ENCODE data around the gene TSHZ1. TPM values are rescaled to one million over a fixed set of nuclear protein-coding genes. Genes with fewer than 3 reads are reported as not detected.

The TSHZ1 gene
- total RNA-seq, 2 donors from 2014 or later: 13.9 to 17.4 TPM

GRCh38 chr18:75317300-75317699 lies 106.7 kb downstream of the TSHZ1 start:
- no peak overlapping the region for H3K27ac ChIP-seq
- H3K36me3 ChIP-seq: no peaks in the 10 kb centered on the region
- no peak overlapping the region for H3K4me3 ChIP-seq
- H3K27me3 ChIP-seq (replicated peaks; ENCODE audit: insufficient read depth): no peaks in the 10 kb centered on the region
- no peaks in the 10 kb centered on the region for H3K9me3 ChIP-seq
- no peak for DNase-seq (ENCODE audit: low spot score)
- H3K4me1 ChIP-seq (ENCODE audit: control insufficient read depth in 1 of 2, low read depth in 2 of 2): no peaks in the 10 kb centered on the region
- TF ChIP-seq, protein P1, sequence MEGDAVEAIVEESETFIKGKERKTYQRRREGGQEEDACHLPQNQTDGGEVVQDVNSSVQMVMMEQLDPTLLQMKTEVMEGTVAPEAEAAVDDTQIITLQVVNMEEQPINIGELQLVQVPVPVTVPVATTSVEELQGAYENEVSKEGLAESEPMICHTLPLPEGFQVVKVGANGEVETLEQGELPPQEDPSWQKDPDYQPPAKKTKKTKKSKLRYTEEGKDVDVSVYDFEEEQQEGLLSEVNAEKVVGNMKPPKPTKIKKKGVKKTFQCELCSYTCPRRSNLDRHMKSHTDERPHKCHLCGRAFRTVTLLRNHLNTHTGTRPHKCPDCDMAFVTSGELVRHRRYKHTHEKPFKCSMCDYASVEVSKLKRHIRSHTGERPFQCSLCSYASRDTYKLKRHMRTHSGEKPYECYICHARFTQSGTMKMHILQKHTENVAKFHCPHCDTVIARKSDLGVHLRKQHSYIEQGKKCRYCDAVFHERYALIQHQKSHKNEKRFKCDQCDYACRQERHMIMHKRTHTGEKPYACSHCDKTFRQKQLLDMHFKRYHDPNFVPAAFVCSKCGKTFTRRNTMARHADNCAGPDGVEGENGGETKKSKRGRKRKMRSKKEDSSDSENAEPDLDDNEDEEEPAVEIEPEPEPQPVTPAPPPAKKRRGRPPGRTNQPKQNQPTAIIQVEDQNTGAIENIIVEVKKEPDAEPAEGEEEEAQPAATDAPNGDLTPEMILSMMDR (IDR thresholded peaks at IDR 0.05): no peak
- no peak for ATAC-seq (ENCODE audit: insufficient number of reproducible peaks, low FRiP score, low read depth)

DNA sequence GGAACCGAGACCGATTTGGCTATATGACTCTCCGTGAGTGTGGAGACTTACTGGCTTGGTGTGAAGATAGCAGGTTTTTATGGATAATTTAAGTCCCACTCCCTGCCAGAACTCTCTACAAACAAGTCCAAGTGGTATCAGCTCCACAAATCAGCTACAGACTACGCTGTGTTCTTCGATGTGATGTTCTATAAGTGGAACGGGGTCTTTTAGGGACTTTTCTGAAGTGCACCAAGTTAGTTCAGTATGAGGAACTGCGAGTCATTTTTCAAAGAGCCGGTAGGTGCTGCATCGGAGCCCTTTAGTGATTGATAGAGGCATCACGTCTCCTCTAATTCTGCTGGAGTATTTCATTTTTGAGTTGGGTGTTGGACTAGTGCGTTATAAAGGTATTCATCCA lies 107.1 kb downstream of the TSHZ1 start:
- H3K27me3 ChIP-seq (replicated peaks; ENCODE audit: insufficient read depth): no peaks in the 10 kb centered on the region
- H3K4me3 ChIP-seq: no peak overlapping the region
- H3K9me3 ChIP-seq: no peaks in the 10 kb centered on the region
- ATAC-seq (ENCODE audit: insufficient number of reproducible peaks, low FRiP score, low read depth) (no peak), DNase-seq (ENCODE audit: low spot score) (no peak)
- H3K4me1 ChIP-seq (ENCODE audit: control insufficient read depth in 1 of 2, low read depth in 2 of 2): no peaks in the 10 kb centered on the region
- no peak overlapping the region for H3K27ac ChIP-seq
- TF ChIP-seq, protein P1 (IDR thresholded peaks at IDR 0.05): no peak
- H3K36me3 ChIP-seq: no peaks in the 10 kb centered on the region

- Histone ChIP-seq H3K27ac (no peak overlapping the region), H3K36me3 (no peaks in the 10 kb centered on the region), H3K27me3 (replicated peaks; ENCODE audit: insufficient read depth) (no peaks in the 10 kb centered on the region), H3K4me1 (ENCODE audit: control insufficient read depth in 1 of 2, low read depth in 2 of 2) (no peaks in the 10 kb centered on the region), H3K9me3 (no peaks in the 10 kb centered on the region), H3K4me3 (no peak overlapping the region)
- DNase-seq (ENCODE audit: low spot score) (no peak), ATAC-seq (ENCODE audit: insufficient number of reproducible peaks, low FRiP score, low read depth) (no peak)
- TF ChIP-seq, protein P1 (IDR thresholded peaks at IDR 0.05): no peak
These were observed 109.3 kb downstream of the TSHZ1 start for GRCh38 chr18:75319905-75320304.

- H3K36me3 ChIP-seq: no peaks in the 10 kb centered on the region
- no peaks in the 10 kb centered on the region for H3K4me1 ChIP-seq (ENCODE audit: control insufficient read depth in 1 of 2, low read depth in 2 of 2)
- no peak for ATAC-seq (ENCODE audit: insufficient number of reproducible peaks, low FRiP score, low read depth)
- TF ChIP-seq, protein P1 (IDR thresholded peaks at IDR 0.05): no peak
- no peaks in the 10 kb centered on the region for H3K27me3 ChIP-seq (replicated peaks; ENCODE audit: insufficient read depth)
- H3K4me3 ChIP-seq: no peak overlapping the region
- H3K9me3 ChIP-seq: no peaks in the 10 kb centered on the region
- H3K27ac ChIP-seq: no peak overlapping the region
- no peak for DNase-seq (ENCODE audit: low spot score)
These were observed 109.9 kb downstream of the TSHZ1 start for GRCh38 chr18:75320506-75320905.

DNA sequence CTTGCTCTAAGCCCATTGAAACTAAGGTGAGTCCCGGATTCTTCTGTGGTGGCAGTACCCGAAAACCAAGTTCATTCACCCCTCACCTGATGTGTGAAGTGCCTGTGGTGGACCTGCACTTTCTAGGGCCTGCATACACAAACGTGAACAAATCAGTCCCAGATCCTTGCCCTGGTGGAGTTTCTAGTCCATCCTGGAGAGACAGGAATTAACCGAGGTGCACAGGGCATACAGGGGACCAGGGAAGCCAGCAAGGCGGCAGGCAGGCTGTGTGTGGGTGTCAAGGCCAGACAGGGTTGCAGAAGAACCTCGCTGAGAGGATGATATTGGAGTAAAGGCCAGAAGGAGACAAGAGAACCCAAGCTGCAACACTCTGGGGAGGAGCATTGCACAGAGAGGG lies 110.8 kb downstream of the TSHZ1 start:
- ATAC-seq (ENCODE audit: insufficient number of reproducible peaks, low FRiP score, low read depth): no peak
- H3K4me1 ChIP-seq (ENCODE audit: control insufficient read depth in 1 of 2, low read depth in 2 of 2): no peaks in the 10 kb centered on the region
- no peaks in the 10 kb centered on the region for H3K9me3 ChIP-seq
- no peak overlapping the region for H3K4me3 ChIP-seq
- DNase-seq (ENCODE audit: low spot score): no peak
- TF ChIP-seq, protein P1 (IDR thresholded peaks at IDR 0.05): no peak
- no peaks in the 10 kb centered on the region for H3K36me3 ChIP-seq
- no peaks in the 10 kb centered on the region for H3K27me3 ChIP-seq (replicated peaks; ENCODE audit: insufficient read depth)
- H3K27ac ChIP-seq: no peak overlapping the region
